HG03460 (cell line): ENCODE data around the gene PIH1D1.

Source experiments
- ATAC-seq: cut with Tn5 transposase; IDR thresholded peaks from one replicate; pipeline ENCODE4 v1.9.1; 2021; ENCODE audit not compliant: unreplicated experiment

The PIH1D1 gene

DNA sequence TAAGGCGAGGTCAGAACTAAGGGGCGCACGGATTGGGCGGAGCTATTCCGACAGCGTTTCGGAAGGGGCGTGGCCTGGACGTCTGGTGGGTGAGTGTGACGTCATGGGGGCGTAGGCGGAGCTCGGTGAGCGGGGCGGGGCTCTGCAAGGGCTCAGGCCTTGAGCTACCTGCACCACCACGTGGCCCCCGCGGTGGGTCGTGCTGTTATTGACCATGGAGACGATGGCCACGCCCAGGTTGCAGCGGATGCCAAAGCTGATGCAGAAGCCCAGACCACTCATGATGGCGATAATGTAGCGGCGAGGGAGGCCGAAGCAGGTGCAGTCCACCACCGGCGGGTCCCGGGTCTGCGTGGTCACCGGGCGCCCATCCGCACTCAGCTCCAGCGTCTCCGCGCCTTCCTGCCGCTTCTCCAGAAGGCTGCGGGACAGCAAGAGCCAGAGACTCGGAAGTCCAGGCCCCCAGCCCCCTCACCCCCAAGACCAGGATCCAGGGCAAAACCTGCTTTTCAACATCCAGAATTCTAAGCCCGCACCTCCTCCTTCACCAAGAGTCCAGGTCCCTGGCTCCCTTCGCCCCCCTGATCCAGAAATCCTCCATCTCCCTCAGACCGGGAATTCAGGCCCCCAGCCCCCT lies 15.1 kb downstream of the PIH1D1 start:
- no peak for ATAC-seq

DNA sequence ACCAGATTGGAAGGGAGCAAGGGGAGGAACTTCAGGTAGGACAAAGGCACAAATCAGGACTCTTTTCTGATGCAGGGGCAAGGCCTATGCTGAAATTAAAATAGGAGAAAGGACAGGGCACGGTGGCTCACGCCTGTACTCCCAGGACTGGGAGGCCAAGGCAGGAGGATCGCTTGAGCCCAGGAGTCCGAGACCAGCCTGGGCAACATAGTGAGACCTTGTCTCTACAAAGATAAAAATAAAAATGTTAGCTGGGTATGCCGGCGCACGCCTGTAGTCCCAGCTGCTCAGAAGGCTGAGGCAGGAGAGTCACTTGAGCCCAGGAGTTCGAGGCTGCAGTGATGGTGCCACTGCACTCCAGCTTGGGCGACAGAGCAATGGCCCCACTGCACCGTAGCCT lies 15.9 kb downstream of the PIH1D1 start:
- ATAC-seq = no peak

- no peak for ATAC-seq
These were observed 16.6 kb downstream of the PIH1D1 start for GRCh38 chr19:49434907-49435583.

DNA sequence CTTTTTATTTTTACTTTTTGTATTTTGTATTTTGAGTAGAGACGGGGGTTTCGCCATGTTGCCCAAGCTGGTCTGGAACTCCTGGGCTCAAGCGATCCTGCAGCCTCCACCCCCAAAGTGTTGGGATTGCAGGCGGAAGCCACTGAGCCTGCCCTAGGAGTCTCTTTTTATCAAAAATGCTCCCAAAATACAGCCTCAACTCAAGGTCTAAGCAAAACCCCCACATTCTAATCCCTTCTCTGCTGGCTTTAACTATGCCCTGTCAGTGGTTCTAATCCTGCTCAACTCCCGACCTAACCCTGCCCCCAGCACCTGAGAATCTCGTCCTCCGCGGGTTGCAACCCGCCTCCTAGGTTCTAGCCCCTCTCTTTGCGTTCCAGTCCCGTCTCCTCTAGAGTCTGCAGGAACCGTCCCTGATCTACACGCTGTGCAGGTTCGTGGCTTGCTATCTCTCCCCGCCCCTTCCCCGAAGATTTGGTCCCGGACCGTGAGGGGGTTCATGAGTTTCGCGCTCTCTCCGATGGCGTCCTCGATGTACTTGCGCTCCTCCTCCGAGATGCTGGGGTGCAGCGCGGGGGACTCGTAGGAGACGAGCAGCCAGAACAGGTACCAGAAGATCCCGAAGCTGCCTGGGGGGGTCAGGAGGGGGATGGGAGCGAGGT lies 18.2 kb downstream of the PIH1D1 start:
- no peak for ATAC-seq

- ATAC-seq = no peak
These were observed 19.2 kb downstream of the PIH1D1 start for GRCh38 chr19:49432141-49433073.

DNA sequence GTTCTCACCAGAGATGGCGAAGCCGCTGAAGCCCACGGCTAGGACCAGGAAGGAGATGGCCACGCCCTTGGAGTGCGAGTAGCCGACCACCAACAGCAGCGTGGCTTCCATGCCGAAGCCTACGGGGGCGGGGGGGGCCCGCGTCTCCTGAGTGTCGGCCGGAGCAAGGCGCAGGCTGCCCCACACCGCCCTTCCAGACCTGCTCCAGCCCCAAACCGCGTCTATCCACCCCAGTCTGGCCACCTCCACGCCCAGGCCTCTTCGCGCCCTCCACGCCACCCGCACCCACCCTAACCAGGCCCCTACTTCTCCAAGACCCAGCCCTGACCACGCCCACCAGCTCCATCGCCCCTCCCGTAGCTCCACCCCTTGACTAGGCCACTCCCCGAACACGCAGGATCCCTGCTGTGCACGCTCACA lies 20.3 kb downstream of the PIH1D1 start:
- ATAC-seq = no peak

- no peak for ATAC-seq
These were observed 20.8 kb downstream of the PIH1D1 start for GRCh38 chr19:49430678-49431329.

- no peak for ATAC-seq
These were observed 21.4 kb downstream of the PIH1D1 start for GRCh38 chr19:49430172-49430677.

- no peak for ATAC-seq
These were observed 22.8 kb downstream of the PIH1D1 start for GRCh38 chr19:49428547-49429451.

GRCh38 chr19:49427855-49428546 lies 23.6 kb downstream of the PIH1D1 start:
- no peak for ATAC-seq

DNA sequence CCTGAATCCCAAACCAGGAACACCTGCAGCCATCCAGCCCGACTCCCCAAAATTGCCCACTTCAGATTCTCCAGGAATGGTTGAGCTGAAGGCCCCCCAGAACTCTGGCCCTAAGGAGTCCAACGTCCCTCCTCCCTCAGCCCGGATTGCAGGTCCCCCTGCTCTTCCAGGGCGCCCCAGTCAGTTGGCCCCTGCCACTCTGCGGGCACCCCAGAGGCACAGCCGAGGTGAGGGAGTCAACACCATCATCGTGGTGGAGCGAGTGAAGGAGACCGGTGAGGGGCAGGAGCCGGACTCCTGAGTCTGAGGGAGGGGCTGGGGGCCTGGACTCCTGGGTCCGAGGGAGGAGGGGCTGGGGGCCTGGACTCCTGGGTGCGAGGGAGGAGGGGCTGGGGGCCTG lies 24.3 kb downstream of the PIH1D1 start:
- ATAC-seq = no peak

- no peak for ATAC-seq
These were observed 25.6 kb downstream of the PIH1D1 start for GRCh38 chr19:49425922-49426592.

DNA sequence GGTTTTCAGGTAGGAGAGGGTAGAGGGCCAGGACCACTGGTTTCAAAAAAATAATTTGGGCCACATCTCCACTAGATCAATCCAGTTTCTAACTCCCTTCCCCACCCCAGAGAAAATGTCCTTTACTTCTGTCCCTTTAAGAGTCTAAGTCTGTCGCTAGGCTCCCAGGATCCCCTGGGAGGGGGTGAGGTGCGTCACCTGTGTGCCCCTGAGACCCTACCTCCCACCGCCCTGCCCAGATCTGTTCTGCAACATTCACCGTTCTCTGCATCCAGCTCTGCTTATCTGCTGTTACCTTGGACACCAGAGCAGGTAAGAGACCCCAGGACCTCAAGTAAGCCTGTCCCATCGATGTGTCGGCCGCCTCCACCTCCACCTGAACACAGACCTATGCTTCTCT lies 26.4 kb downstream of the PIH1D1 start, which contains the start of gene GFY:
GFY (plus strand) TSS at position 211 of the 400 bp plus-strand sequence. CDS start 1,043 bp downstream, outside the sequence.
- ATAC-seq = no peak

DNA sequence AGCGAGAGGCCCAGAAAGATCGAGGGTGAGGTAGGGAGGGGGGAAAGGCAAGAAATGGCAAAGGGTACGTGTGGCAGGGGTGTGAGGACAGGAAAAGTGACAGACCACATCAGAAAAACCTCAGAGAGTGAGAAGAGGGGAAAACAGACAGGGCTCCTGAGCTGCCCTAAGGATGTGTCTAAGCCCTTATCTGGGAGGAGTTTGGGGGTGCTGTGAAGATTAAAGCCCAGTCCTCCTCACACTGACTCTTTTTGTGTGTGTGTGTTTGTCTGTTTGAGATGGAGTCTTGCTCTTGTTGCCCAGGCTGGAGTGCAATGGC lies 27.7 kb downstream of the PIH1D1 start:
- no peak for ATAC-seq

DNA sequence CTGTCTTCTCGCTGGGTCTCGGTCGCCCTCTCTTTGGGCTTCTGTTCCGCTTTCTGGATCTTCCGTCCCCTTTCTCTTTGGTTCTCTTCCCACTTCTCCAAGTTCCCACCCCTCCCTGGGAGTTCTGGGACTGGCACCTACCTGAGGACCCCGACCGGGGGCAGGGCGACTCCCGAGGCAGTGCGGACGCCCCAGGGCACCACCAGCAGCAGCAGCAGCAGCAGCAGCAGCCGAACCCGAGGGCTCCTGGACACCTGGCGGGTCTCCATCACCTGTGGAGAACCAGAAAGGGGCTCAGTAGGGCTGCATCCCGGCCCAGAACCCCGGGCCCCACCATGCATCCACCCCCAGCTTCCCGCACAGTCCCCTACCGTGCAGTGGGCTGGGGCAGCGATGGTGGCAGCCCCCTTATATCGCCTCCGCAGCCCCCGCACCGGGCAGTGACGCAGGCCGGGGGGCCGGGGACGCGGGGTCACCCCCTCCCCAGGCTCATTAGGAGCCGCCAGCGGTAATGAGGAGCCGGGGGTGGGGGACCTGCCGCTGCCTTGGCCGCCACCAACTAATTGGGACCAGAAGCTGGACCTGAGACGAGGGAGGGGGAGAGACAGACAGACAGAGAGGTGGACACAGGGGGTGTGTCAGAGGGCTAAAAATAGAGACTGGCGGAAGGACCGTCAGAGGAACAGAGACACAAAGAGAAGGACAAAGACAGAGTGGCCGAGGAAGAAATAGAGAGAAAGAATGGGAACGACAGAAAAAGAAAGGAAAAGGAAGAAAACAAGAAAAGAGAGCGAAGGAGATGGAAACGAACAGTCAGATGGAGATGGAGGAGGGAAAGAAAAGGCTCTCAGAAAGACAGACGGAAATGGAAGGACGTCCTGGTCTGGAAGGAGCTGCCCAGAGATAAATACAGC lies 28.3 kb downstream of the PIH1D1 start, which contains the start of gene PTH2:
PTH2 (minus strand) TSS at position 371 of the 914 bp plus-strand sequence; CDS start at position 269, 102 bp downstream.
- ATAC-seq = no peak

DNA sequence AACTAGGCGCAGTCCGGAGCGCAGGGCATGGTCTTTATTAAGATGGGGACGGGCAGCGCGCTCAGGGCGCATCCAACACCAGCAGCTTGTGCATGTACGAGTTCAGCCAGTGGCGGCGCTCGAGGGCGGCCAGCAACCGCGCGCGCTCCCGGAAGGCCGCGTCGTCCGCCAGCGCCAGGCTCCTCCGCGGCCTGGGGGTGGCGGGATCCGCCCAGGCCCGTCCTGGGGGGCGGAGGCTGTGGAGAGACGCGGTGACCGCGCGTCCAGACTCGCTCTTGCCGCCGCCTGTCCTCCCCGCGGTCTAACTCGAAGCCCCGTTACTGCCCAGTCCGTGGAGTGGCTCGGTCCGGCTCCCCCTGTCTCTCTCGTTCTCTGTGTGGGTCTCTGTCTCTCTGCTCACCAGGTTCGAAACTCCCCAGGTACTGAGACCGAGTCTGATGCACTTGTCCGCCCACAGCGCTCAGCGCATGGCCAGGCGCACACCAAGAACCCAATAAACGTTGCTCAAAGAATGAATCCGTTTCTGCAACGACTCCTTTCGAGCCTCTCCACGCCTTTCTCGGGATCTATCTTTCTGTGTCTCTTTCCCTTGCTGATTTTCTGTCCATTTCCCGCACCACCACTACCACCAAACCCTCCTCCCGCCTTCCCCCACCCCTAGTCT lies 29.1 kb downstream of the PIH1D1 start:
- no peak for ATAC-seq

GRCh38 chr19:49421878-49422202 lies 29.8 kb downstream of the PIH1D1 start:
- no peak for ATAC-seq
